Ishikawa (cell line): Measurements from ENCODE around the gene SPHK2.

Experiments
- CEBPB ChIP-seq: IDR thresholded peaks from 2 replicates; pipeline ENCODE4 v1.6.1; 2012
- FOXM1 ChIP-seq: IDR thresholded peaks from 2 replicates; pipeline ENCODE4 v1.6.1; 2012; ENCODE audit warnings: low read depth, borderline replicate concordance
- NFIC ChIP-seq: IDR thresholded peaks from 2 replicates; pipeline ENCODE4 v1.6.1; 2012
- RAD21 ChIP-seq: IDR thresholded peaks from 2 replicates; pipeline ENCODE4 v1.6.1; 2012; ENCODE audit warnings: low read depth
- REST ChIP-seq: IDR thresholded peaks from 2 replicates; pipeline ENCODE4 v1.6.1; 2012; ENCODE audit warnings: low read depth, mild to moderate bottlenecking
- TAF1 ChIP-seq: IDR thresholded peaks from 2 replicates; pipeline ENCODE4 v1.6.1; 2012; ENCODE audit warnings: low read depth, mild to moderate bottlenecking
- TEAD4 ChIP-seq: IDR thresholded peaks from 2 replicates; pipeline ENCODE4 v1.6.1; 2012

GRCh38 chr19:48598996-48599700, 20.2 kb upstream of the SPHK2 start:
- no peak for TF ChIP-seq FOXM1
- TF ChIP-seq TEAD4: no peak
- TF ChIP-seq NFIC: no peak
- no peak for TF ChIP-seq CEBPB
- TF ChIP-seq TAF1: no peak
- TF ChIP-seq REST: no peak
- TF ChIP-seq RAD21: no peak
